ENCODE results near the gene SLC5A11.

DNA sequence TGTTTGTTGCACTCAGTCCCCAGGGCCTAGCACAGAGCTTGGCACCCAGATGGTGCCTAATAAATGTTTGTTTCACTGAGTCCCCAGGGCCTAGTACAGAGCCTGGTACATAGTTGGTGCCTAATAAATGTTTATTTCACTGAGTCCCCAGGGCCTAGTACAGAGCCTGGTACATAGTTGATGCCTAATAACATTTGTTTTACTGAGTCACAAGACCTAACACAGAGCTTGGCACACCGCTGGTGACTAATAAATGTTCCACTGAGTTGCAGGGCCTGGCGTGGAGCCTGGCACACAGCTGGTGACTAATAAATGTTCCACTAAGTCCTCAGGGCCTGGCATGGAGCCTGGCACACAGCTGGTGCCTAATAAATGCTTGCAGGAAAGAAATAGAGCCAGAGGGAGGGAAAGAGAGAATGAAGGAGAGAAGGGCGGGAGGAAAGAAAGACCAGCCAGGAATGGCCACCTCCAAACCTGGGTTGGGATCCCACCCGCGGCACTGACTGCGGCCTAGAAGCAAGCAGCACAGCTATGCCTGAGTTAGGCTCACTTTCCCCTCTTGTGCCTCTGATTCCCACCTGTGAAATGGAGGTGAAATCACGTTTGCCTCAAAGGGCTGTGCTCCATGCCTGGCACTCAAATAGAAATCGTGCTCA is 7.5 kb downstream of the SLC5A11 start:
- TF ChIP-seq, protein P1, sequence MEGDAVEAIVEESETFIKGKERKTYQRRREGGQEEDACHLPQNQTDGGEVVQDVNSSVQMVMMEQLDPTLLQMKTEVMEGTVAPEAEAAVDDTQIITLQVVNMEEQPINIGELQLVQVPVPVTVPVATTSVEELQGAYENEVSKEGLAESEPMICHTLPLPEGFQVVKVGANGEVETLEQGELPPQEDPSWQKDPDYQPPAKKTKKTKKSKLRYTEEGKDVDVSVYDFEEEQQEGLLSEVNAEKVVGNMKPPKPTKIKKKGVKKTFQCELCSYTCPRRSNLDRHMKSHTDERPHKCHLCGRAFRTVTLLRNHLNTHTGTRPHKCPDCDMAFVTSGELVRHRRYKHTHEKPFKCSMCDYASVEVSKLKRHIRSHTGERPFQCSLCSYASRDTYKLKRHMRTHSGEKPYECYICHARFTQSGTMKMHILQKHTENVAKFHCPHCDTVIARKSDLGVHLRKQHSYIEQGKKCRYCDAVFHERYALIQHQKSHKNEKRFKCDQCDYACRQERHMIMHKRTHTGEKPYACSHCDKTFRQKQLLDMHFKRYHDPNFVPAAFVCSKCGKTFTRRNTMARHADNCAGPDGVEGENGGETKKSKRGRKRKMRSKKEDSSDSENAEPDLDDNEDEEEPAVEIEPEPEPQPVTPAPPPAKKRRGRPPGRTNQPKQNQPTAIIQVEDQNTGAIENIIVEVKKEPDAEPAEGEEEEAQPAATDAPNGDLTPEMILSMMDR (IDR thresholded peaks at IDR 0.05) = no peak
- no peak for TF ChIP-seq EZH2 (IDR thresholded peaks at IDR 0.05; ENCODE audit: borderline replicate concordance, insufficient read depth, low read depth, low read length, poor library complexity, severe bottlenecking)

All from B cell (primary cell).